ENCODE results near the gene MEST. TPM values are rescaled to one million over a fixed set of nuclear protein-coding genes. Genes with fewer than 3 reads are reported as not detected.

Gene MEST
- polyA plus RNA-seq, 1 of the 3 experiments (the other 2 are of a cell fraction) = 36.7 TPM

DNA sequence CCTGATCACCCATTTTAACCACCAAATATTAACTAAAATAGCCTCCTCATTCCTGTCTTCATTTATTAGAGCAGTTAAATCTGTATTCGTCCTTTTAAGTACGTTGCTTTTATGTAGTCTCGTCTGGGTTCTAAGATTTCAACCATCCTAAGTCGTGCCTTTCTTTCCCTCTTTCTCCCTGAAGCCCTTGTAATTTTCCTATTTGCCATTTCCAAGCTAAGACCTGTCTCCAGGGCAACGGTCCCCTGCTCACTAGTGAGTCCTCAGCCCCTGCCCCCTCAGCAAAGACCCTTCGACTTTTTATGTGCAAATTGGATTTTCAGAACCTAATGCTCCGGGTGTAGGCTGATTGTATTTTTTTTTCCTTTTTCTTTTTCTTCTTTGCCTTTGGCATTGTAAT is 16.1 kb upstream of the MEST start:
- POLR2A ChIA-PET = no interaction called here
- no peak for DNase-seq
- no peak overlapping the region for H3K9ac ChIP-seq
- no peak overlapping the region for H3K27ac ChIP-seq (ENCODE audit: low read depth in 2 of 2, low read length in 1 of 2)
- H3K36me3 ChIP-seq (replicated peaks in 1 of 2; ENCODE audit: control insufficient read depth in 1 of 2, insufficient read depth in 2 of 2, low read length in 1 of 2) = no peaks in the 10 kb centered on the region
- no peaks in the 10 kb centered on the region for H3K27me3 ChIP-seq (ENCODE audit: insufficient read depth)
- CTCF ChIA-PET = interaction anchor here (0.6 kb wide), 1 partner anchor 183 kb away, joined by 4 read pairs; no protein-coding TSS in a partner anchor
- H3F3A ChIP-seq (replicated peaks; ENCODE audit: insufficient read depth) = no peaks in the 10 kb centered on the region
- no peaks in the 10 kb centered on the region for H4K20me1 ChIP-seq (ENCODE audit: insufficient read depth)
- H3K4me1 ChIP-seq (ENCODE audit: control insufficient read depth in 1 of 2, insufficient read depth in 2 of 2, low read depth in 1 of 2, low read length in 1 of 2) = no peaks in the 10 kb centered on the region; a peak in 1 of 4 replicates
- H3K9me2 ChIP-seq = no peaks in the 10 kb centered on the region
- H3K4me3 ChIP-seq (ENCODE audit: low read depth in 2 of 2, low read length in 1 of 2) = no peak overlapping the region
- no peaks in the 10 kb centered on the region for H3K79me2 ChIP-seq (ENCODE audit: insufficient read depth)
- peaks cover 8% of the 10 kb centered on the region; the same call in 1 of the 2 replicates for H3K9me3 ChIP-seq
- no peak for TF ChIP-seq REST (IDR thresholded peaks at IDR 0.05; ENCODE audit: low read depth, low read length)
- TF ChIP-seq, protein P1, sequence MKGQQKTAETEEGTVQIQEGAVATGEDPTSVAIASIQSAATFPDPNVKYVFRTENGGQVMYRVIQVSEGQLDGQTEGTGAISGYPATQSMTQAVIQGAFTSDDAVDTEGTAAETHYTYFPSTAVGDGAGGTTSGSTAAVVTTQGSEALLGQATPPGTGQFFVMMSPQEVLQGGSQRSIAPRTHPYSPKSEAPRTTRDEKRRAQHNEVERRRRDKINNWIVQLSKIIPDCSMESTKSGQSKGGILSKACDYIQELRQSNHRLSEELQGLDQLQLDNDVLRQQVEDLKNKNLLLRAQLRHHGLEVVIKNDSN (IDR thresholded peaks at IDR 0.05; ENCODE audit: borderline replicate concordance, low read depth) = no peak
- no peak for TF ChIP-seq NRF1 (IDR thresholded peaks at IDR 0.05; ENCODE audit: low read depth, low read length)
- TF ChIP-seq EP300 (IDR thresholded peaks at IDR 0.05; ENCODE audit: borderline replicate concordance in 1 of 2, low read depth in 1 of 2, low read length in 1 of 2) = no peak
- TF ChIP-seq FOXM1 (IDR thresholded peaks at IDR 0.05; ENCODE audit: low read depth) = no peak
- no peak for TF ChIP-seq EZH2phosphoT487 (IDR thresholded peaks at IDR 0.05; ENCODE audit: borderline replicate concordance, low read depth)
- TF ChIP-seq, protein P2, sequence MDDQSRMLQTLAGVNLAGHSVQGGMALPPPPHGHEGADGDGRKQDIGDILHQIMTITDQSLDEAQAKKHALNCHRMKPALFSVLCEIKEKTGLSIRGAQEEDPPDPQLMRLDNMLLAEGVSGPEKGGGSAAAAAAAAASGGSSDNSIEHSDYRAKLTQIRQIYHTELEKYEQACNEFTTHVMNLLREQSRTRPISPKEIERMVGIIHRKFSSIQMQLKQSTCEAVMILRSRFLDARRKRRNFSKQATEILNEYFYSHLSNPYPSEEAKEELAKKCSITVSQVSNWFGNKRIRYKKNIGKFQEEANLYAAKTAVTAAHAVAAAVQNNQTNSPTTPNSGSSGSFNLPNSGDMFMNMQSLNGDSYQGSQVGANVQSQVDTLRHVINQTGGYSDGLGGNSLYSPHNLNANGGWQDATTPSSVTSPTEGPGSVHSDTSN (IDR thresholded peaks at IDR 0.05) = no peak
- TF ChIP-seq FOXJ3 (CRISPR knock-in tag; IDR thresholded peaks at IDR 0.05) = no peak
- TF ChIP-seq, protein P3, sequence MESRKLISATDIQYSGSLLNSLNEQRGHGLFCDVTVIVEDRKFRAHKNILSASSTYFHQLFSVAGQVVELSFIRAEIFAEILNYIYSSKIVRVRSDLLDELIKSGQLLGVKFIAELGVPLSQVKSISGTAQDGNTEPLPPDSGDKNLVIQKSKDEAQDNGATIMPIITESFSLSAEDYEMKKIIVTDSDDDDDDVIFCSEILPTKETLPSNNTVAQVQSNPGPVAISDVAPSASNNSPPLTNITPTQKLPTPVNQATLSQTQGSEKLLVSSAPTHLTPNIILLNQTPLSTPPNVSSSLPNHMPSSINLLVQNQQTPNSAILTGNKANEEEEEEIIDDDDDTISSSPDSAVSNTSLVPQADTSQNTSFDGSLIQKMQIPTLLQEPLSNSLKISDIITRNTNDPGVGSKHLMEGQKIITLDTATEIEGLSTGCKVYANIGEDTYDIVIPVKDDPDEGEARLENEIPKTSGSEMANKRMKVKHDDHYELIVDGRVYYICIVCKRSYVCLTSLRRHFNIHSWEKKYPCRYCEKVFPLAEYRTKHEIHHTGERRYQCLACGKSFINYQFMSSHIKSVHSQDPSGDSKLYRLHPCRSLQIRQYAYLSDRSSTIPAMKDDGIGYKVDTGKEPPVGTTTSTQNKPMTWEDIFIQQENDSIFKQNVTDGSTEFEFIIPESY (IDR thresholded peaks at IDR 0.05; ENCODE audit: borderline replicate concordance, low read depth) = no peak
- no peak for TF ChIP-seq SMC3 (IDR thresholded peaks at IDR 0.05; ENCODE audit: low read depth, low read length)
- H2AFZ ChIP-seq (ENCODE audit: low read depth) = no peak overlapping the region
- no peak overlapping the region for H3K4me2 ChIP-seq
- 62% methylated on average over 7 of the region's 7 CpGs for WGBS (ENCODE audit: low lambda C conversion rate)

Measured in SK-N-SH (cell line).